ENCODE measurements around the gene UNC5C. TPM values are rescaled to one million over a fixed set of nuclear protein-coding genes. Genes with fewer than 3 reads are reported as not detected.

Gene UNC5C
- total and polyA plus RNA-seq, 10 of the 15 experiments (the other 5 are each of a cell fraction or from before 2014, with no cell fraction given) = 0.02 to 2.0 (median 0.15) TPM; not detected in 1

GRCh38 chr4:95290702-95291101 lies 258.1 kb downstream of the UNC5C start:
- CTCF ChIA-PET = interaction anchor here (1.6 kb wide), 1 partner anchor 18 kb away, joined by 3 read pairs; no protein-coding TSS in a partner anchor
- no peaks in the 10 kb centered on the region for H4K20me1 ChIP-seq (ENCODE audit: control insufficient read depth, insufficient read depth)
- intact Hi-C loops (cut with micrococcal nuclease; ENCODE audit: unreplicated experiment) (no loop called here), in situ Hi-C loops (cut with MboI) (no loop called here)
- RAD21 ChIA-PET (ENCODE audit: unreplicated experiment) = no interaction called here
- FAIRE-seq (no peak), ATAC-seq (peak; percentile 71), DNase-seq (ENCODE audit: low read depth, low spot score) (no peak)
- H3K79me2 ChIP-seq (ENCODE audit: control insufficient read depth, insufficient read depth, low read length) = no peaks in the 10 kb centered on the region
- H3K27ac ChIP-seq (ENCODE audit: control insufficient read depth, insufficient read depth) = no peak overlapping the region
- H2AFZ ChIP-seq (ENCODE audit: control insufficient read depth, low read depth, low read length) = no peak overlapping the region
- BruUV-seq (replicated peaks) = no TSS peak
- no peaks in the 10 kb centered on the region for H3K9me3 ChIP-seq (replicated peaks; ENCODE audit: control insufficient read depth, insufficient read depth, low read length)
- H3K4me2 ChIP-seq (ENCODE audit: control insufficient read depth, insufficient read depth) = no peak overlapping the region
- POLR2A ChIA-PET = no interaction called here
- WGBS (ENCODE audit: insufficient coverage, insufficient replicate concordance, low lambda C conversion rate, missing lambda C conversion rate) = 4% methylated on average over 6 of the region's 6 CpGs
- no peaks in the 10 kb centered on the region for H3K4me1 ChIP-seq (ENCODE audit: control insufficient read depth, insufficient read depth, low read length)
- no peaks in the 10 kb centered on the region for H3K36me3 ChIP-seq (ENCODE audit: control insufficient read depth in 2 of 2, insufficient read depth in 2 of 2, low read length in 1 of 2)
- no peaks in the 10 kb centered on the region for H3K27me3 ChIP-seq (replicated peaks in 1 of 2; ENCODE audit: control insufficient read depth in 2 of 2, insufficient read depth in 2 of 2, low read length in 1 of 2)
- no peak overlapping the region for H3K4me3 ChIP-seq
- SMC1A ChIA-PET (ENCODE audit: uncharacterized antibody, unreplicated experiment) = interaction anchor here (0.6 to 2.0 kb wide), 3 partner anchors 31 to 1730 kb away, joined by 3 to 4 read pairs (median 3); no protein-coding TSS in a partner anchor
- H3K9ac ChIP-seq (ENCODE audit: control insufficient read depth, insufficient read depth, low read length) = no peak overlapping the region
- no peak for TF ChIP-seq E4F1 (IDR thresholded peaks at IDR 0.05; ENCODE audit: borderline replicate concordance, partially characterized antibody)
- TF ChIP-seq IRF3 (IDR thresholded peaks at IDR 0.05) = no peak
- TF ChIP-seq WRNIP1 (IDR thresholded peaks at IDR 0.05; ENCODE audit: borderline replicate concordance, low read depth, low read length) = no peak
- no peak for TF ChIP-seq HSF1 (IDR thresholded peaks at IDR 0.05; ENCODE audit: low read depth, low read length)
- TF ChIP-seq MEF2A (IDR thresholded peaks at IDR 0.05; ENCODE audit: insufficient read depth, low read depth, low read length) = no peak
- no peak for TF ChIP-seq CHD2 (IDR thresholded peaks at IDR 0.05; ENCODE audit: borderline replicate concordance, low read depth, low read length)
- no peak for TF ChIP-seq SIN3A (IDR thresholded peaks at IDR 0.05; ENCODE audit: low read depth, low read length)
- peak; percentile 40; the same call in 1 of the 2 replicates for TF ChIP-seq RUNX3 (IDR thresholded peaks at IDR 0.05; ENCODE audit: low read length)
- TF ChIP-seq MLLT1 (IDR thresholded peaks at IDR 0.05) = no peak
- TF ChIP-seq SMAD1 (IDR thresholded peaks at IDR 0.05; ENCODE audit: low read depth, partially characterized antibody) = no peak
- TF ChIP-seq RB1 (IDR thresholded peaks at IDR 0.05; ENCODE audit: borderline replicate concordance) = no peak
- no peak for TF ChIP-seq MTA3 (IDR thresholded peaks at IDR 0.05; ENCODE audit: borderline replicate concordance, low read length)
- no peak for TF ChIP-seq SREBF2 (IDR thresholded peaks at IDR 0.05; ENCODE audit: low read length)
- peak; percentile 51 for TF ChIP-seq IKZF1 (conservative IDR thresholded peaks at IDR 0.05)
- TF ChIP-seq POU2F2 (IDR thresholded peaks at IDR 0.05; ENCODE audit: borderline replicate concordance, low read depth, low read length) = no peak
- TF ChIP-seq MTA2 (IDR thresholded peaks at IDR 0.05; ENCODE audit: low read depth) = peak; percentile 12; the same call in 1 of the 2 replicates
- TF ChIP-seq RELB (IDR thresholded peaks at IDR 0.05; ENCODE audit: low read depth) = 0 out of 2 replicates have a peak, but pooled peaks have one; percentile 17

Measured in GM12878 (cell line).